ENCODE measurements around the gene PXT1. TPM values are rescaled to one million over a fixed set of nuclear protein-coding genes. Genes with fewer than 3 reads are reported as not detected.
A peak's percentile ranks its signal among the peaks of the same experiment; 100 is the strongest.

The PXT1 gene
- total RNA-seq, 1 donor from 2014 or later = not detected

GRCh38 chr6:36389353-36389752, 53.3 kb downstream of the PXT1 start:
- H3K27me3 ChIP-seq (ENCODE audit: low read depth) = peaks cover 36% of the 10 kb centered on the region
- intact Hi-C loops (cut with micrococcal nuclease) = no loop called here
- no peak for DNase-seq
- no peaks in the 10 kb centered on the region for H3K9me3 ChIP-seq (replicated peaks)
- H3K27ac ChIP-seq (replicated peaks) = no peak overlapping the region
- TF ChIP-seq CTCF (IDR thresholded peaks at IDR 0.05; ENCODE audit: borderline replicate concordance) = no peak
- H3K36me3 ChIP-seq = no peaks in the 10 kb centered on the region
- no peak overlapping the region for H3K4me3 ChIP-seq
- peaks cover 25% of the 10 kb centered on the region for H3K4me1 ChIP-seq

- intact Hi-C loops (cut with micrococcal nuclease) = no loop called here
- no peak for DNase-seq
Measured at GRCh38 chr6:36387440-36388303, 55.0 kb downstream of the PXT1 start, which contains the start of gene ETV7. ETV7 (minus strand) TSS chr6:36387669; CDS start chr6:36387541, 128 bp downstream.

GRCh38 chr6:36386495-36387439, 55.9 kb downstream of the PXT1 start:
- H3K27me3 ChIP-seq (ENCODE audit: low read depth) = peaks cover 44% of the 10 kb centered on the region
- H3K4me3 ChIP-seq = peak overlapping the region; percentile 73
- peak overlapping the region; percentile 1 for H3K27ac ChIP-seq (replicated peaks)
- intact Hi-C loops (cut with micrococcal nuclease) = no loop called here
- H3K4me1 ChIP-seq = peaks cover 25% of the 10 kb centered on the region
- no peaks in the 10 kb centered on the region for H3K36me3 ChIP-seq
- H3K9me3 ChIP-seq (replicated peaks) = no peaks in the 10 kb centered on the region
- peak; percentile 27 for TF ChIP-seq CTCF (IDR thresholded peaks at IDR 0.05; ENCODE audit: borderline replicate concordance)
- DNase-seq = no peak

More at GRCh38 chr6:36387440-36388303, 55.0 kb downstream of the PXT1 start, which contains the start of gene ETV7:
- H3K4me1 ChIP-seq = peaks cover 25% of the 10 kb centered on the region
- peak within 1 kb of the TSS; percentile 19 for H3K27ac ChIP-seq (replicated peaks)
- H3K9me3 ChIP-seq (replicated peaks) = no peaks in the 10 kb centered on the region
- TF ChIP-seq CTCF (IDR thresholded peaks at IDR 0.05; ENCODE audit: borderline replicate concordance) = no peak
- peaks cover 41% of the 10 kb centered on the region for H3K27me3 ChIP-seq (ENCODE audit: low read depth)
- peak within 1 kb of the TSS; percentile 73 for H3K4me3 ChIP-seq
- no peaks in the 10 kb centered on the region for H3K36me3 ChIP-seq

GRCh38 chr6:36384095-36384494, 58.6 kb downstream of the PXT1 start:
- DNase-seq = no peak
- Histone ChIP-seq H3K4me3 (no peak overlapping the region), H3K27ac (replicated peaks) (no peak overlapping the region), H3K27me3 (ENCODE audit: low read depth) (peaks cover 44% of the 10 kb centered on the region), H3K9me3 (replicated peaks) (no peaks in the 10 kb centered on the region), H3K4me1 (peaks cover 25% of the 10 kb centered on the region), H3K36me3 (no peaks in the 10 kb centered on the region)
- intact Hi-C loops (cut with micrococcal nuclease) = no loop called here
- no peak for TF ChIP-seq CTCF (IDR thresholded peaks at IDR 0.05; ENCODE audit: borderline replicate concordance)

GRCh38 chr6:36383606-36384005, 59.0 kb downstream of the PXT1 start:
- no peak for TF ChIP-seq CTCF (IDR thresholded peaks at IDR 0.05; ENCODE audit: borderline replicate concordance)
- DNase-seq = no peak
- Histone ChIP-seq H3K4me3 (no peak overlapping the region), H3K36me3 (no peaks in the 10 kb centered on the region), H3K9me3 (replicated peaks) (no peaks in the 10 kb centered on the region), H3K27me3 (ENCODE audit: low read depth) (peaks cover 44% of the 10 kb centered on the region), H3K27ac (replicated peaks) (no peak overlapping the region), H3K4me1 (peaks cover 25% of the 10 kb centered on the region)
- intact Hi-C loops (cut with micrococcal nuclease) = no loop called here
